HG02642 (cell line): ENCODE measurements around the gene PHETA1.

Experiments used
- ATAC-seq: cut with Tn5 transposase; IDR thresholded peaks from one replicate; pipeline ENCODE4 v1.9.1; 2021; ENCODE audit warnings: mild to moderate bottlenecking; ENCODE audit not compliant: unreplicated experiment, poor library complexity

Gene PHETA1

DNA sequence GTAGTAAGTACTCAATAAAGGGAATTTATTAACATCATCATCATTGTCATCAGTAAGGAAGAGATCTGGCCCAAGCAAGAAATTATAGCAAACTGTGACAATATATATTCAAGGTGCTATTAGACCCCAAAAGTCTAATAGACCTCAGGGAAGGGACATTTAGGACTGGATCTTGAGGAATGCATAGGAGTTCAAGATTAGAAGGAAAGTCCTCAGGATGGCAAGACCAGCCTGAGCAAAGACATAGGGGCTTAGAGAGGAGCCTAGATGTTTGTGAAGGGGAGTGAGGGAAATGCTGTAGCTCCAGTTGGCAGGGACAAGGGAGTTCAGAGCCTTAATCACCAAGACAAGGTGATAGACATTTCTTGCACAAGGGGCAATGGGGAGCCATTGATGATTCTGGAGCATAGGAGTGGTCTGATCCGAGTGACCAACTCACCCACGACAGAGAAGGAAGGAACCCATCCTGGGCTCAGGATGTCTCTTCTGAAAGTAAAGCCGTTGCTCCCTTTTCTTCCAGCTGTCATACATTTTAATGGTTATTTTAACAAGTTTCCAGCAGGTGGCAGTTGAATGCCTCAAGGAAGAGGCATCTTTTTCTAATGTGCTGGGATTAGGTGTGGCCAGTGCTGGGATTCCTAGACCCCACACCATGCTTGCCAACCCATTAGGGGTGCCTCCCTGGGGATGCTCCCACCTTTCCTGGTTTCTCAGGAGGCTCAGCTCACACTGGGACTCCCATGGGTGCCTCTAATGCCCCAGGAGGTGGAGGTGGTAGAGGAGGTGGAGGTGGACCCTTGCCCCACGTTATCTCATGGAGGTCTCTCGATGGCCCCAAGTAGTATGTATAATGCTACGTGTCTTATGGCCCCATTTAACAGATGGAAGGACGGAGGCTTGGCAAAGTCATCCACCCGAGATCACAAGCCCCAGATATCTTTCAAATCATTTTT is 37.8 kb downstream of the PHETA1 start:
- ATAC-seq = no peak

DNA sequence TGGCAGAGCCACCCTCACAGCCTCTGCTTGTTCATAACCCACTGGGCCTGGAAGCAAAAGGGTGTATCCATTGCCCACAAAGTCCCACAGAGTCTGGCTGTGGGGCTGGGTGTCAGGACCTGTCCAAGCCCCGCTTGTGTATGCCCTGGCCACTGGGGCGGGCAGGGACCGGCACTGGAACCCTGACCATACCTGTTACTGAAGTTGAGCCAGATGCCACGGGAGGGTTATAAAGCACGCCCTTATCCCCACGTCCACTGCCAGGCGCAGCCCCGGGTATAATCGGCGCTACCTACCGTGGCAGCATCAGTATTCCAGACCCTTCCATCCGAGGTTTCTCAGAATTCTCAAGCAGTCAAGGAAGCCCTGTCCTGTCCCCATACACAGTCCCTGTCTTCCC is 40.8 kb downstream of the PHETA1 start:
- ATAC-seq = no peak

DNA sequence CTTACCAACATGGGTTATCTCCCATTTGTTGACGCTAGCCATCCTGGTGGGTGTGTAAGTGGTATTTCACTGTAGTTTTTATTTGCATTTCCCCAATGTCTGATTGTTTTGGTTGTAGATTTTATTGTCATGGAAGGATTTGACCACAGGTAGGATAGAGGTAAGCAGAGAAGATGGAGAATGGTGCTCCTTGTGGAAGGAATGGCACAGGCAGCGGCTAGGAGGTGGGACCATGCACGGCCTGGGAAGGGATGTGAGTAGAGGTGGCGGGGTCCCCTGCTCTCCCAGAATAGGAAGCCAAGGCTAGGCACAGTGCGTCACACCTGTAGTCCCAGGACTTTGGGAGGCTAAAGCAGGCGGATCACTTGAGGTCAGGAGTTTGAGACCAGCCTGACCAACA is 41.4 kb downstream of the PHETA1 start:
- no peak for ATAC-seq

DNA sequence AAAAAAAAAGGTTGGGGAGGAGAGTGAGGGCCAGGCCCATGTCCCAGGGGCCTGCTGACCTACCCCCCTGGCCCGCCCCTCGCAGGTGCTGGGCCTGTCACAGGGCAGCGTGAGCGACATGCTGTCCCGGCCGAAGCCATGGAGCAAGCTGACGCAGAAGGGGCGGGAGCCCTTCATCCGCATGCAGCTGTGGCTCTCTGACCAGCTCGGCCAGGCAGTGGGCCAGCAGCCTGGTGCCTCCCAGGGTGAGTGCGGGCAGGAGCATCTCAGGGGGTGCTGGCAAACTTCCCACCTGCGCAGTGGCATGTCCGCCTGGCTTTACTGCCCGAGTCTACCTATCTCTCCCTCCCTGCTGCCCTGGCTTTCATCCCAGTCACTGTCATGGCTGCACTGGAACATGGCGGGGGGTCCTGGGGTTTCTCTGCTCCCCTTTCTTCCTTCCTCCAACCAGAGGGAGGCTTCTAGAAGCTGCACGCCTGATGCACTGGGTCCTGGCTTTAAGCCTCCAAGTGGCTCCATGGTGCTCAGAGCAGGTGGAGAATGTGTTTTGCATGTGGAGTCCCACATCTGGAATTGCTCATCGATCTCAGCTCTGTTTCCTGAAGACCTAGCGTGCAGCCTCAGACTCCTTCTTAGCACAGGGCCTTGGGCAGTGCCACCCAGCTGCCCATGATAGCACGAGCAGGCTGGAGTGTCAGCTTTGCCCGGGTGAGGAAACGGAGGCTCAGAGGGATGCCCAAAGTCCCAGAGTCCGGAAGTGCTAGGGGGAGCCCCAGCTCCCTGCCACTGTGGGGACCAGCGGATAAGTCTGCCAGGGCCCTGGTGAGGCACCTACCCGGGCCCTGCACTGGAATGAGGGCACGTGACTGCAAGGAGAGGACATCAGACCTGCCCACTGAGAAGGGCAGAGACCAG is 46.3 kb downstream of the PHETA1 start:
- ATAC-seq = no peak

DNA sequence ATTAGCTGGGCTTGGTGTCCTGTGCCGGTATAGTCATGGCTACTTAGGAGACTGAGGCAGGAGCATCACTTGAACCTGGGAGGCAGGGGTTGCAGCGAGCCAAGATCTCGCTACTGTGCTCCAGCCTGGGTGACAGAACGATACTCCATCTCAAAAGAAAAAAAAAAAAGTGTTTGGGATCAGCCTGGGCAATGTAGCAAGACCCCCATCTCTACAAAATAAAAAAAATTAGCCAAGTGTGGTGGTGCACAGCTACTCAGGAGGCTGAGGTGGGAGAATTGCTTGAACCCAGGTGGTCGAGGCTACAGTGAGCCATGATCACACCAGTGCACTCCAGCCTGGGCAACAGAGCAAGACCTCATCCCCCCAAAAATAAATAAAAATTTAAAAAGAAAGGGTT is 47.6 kb downstream of the PHETA1 start:
- ATAC-seq = no peak

DNA sequence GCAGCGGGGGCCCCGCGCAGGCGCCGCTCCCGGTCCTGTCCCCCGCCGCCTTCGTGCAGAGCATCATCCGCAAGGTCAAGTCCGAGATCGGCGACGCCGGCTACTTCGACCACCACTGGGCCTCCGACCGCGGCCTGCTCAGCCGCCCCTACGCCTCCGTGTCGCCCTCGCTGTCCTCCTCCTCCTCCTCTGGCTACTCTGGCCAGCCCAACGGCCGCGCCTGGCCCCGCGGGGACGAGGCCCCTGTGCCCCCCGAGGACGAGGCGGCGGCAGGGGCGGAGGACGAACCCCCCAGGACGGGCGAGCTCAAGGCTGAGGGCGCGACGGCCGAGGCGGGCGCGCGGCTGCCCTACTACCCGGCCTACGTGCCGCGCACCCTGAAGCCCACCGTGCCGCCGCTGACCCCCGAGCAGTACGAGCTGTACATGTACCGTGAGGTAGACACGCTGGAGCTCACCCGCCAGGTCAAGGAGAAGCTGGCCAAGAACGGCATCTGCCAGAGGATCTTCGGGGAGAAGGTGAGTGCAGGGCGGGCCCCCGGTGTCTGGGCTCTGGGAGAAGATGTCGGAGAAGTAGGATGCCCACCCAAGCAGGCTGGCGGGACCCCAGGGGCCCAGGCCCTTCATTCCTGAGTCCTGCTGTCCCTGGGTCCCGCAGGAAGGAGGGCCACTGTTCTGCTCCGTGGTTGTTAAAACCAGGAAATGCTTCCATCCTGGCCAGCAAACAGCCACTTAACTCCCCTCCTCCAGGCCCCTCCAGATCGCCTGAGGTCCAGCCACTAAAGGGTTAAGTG is 48.4 kb downstream of the PHETA1 start:
- ATAC-seq = no peak

DNA sequence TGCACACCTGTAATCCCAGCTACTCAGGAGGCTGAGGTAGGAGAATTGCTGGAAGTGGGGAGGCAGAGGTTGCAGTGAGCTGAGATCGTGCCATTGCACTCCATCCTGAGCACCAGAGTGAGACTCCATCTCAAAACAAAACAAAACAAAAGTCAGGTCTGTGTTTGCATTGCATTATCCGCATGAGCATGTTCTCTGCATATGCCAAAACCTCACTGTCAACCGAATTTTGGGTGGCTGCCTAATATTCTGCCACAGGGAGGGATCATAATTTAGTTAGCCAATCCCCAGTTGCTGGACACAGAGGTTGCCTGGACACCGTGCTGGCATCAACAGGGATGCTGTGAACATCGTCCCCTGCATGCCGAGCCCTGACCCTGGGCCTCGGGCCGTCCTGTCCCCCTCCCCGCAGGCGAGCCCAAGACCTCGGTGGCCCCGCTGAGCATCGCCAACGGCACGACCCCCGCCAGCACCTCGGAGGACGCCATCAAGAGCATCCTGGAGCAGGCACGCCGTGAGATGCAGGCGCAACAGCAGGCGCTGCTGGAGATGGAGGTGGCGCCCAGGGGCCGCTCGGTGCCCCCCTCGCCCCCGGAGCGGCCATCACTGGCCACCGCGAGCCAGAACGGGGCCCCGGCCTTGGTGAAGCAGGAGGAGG is 49.2 kb downstream of the PHETA1 start:
- no peak for ATAC-seq

DNA sequence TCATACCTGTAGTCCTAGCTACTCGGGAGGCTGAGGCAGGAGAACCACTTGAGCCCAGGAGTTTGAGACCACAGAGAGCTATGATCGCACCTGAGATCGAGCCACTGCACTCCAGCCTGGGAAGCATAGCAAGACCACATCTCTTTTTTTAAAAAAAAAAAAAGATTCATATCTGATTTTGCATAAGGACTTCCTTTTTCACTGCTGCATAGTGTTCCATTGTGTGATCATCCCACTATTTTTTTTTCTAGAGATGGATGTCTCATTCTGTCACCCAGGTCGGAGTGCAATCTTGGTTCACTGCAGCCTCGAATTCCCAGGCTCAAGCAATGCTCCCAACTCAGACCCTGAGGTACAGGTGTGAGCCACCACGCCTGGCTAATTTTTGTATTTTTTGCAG is 50.4 kb downstream of the PHETA1 start:
- no peak for ATAC-seq

DNA sequence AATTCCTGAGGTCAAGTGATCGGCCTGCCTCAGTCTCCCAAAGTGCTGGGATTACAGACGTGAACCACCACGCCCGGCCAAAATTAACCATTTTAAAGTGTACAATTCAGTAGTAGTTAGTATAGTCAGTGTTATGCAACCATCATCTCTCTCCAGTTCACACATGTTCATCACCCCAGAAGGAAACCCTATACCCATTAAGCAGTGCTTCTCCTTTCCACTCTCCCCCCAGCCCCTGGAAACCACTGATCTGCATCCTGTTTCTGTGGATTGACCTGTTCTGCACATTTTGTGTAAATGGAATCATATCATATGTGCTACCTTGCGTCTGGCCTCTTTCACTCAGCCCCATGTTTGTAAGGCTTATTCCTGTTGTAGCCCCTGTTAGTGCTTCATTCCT is 52.2 kb downstream of the PHETA1 start:
- ATAC-seq = no peak

DNA sequence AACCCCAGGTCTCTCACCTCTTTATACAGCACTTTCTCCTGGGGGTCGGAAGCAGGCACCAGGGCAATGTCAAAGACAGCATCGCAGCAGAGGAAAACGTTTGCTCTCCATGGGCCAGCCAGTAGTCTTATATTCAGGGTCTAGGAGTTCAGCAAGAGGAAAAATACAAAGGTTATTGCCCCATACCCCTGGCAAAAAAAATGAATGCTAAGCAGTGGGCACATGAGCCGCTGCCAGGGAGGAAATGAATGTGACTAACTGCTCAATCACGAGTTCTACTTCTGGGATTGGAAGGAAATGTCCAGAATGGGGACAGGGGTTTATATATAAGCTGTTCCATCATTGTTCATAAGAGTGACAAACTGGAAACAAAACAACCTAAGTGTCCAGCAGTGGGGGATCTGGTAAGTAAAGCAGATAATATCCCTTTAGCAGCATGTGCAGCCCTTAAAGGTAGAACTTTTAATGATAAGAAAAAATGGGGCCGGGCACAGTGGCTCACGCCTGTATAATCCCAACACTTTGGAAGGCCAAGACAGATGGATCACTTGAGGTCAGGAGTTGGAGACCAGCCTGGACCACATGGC is 53.8 kb downstream of the PHETA1 start:
- no peak for ATAC-seq

DNA sequence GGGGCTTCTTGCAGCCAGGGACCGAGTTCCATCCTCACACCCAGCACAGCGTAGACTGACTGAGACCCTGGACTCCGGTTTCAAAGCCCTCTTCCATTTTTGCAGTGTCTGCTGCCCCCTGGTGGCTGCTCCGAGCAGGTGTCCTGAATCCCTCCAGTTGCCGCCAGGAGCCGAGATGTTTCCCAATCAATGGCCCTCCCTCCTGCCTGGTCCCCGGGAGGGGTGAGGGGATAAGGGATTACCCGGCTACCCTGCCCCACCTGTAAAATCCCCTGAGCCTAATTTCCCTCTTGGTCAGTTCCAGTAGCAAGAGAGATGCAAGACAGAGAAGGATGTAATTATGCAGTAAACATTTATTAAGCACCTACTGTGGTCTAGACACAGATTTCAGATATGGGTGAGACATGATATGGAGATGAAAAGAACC is 55.0 kb downstream of the PHETA1 start:
- ATAC-seq = no peak

DNA sequence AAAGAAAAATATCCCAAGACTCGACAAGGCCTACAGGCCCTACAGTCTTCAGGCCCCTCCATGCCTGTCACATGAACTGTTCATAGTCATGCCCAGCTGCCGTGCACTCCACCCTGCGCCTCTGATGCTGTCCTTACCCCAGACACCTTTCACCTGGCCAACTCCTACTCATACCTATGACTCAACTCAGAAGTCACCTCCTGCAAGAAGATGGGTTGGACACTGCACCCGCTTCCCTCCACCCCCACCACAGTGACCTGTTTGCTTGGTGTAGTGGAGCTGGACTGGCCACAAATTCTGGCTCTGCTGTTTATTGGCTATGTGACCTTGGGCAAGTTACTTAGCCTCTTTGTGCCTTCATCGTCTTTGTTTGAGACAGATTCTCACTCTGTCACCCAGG is 56.2 kb downstream of the PHETA1 start:
- ATAC-seq = no peak

DNA sequence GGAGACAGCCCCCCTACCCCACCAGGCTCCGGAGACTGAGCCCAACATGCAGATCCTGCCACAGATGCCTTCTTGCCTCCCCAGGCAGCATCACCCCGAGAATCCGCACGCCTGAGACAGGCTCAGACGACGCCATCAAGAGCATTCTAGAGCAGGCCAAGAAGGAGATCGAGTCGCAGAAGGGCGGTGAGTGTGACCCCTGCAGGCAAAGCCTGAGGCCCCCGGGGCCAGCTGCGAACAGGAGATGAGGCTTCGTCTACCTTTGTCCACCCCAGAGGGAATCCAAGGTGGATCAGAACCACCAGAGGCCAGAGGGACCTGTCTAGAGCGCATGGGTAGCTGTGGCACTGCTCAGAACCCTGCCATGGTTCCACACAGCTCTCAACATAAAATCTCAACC is 56.9 kb downstream of the PHETA1 start:
- ATAC-seq = no peak

DNA sequence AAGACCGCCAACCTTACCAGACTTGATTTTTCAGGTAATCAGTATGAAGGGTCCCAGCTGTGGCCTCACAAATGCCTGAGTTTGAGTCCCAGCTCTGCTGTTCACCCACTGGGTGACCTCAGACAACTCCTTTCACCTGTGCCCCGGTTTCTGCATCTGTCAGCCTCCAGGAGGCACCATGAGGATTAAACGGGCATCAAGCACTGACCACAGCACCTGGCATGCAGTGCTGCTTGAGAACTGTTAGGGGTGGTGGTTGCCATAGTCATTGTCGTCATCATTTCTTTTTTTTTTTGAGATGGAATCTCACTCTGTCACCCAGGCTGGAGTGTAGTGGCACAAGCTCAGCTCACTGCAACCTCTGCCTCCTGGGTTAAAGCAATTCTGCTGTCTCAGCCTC is 57.9 kb downstream of the PHETA1 start:
- no peak for ATAC-seq
